Tibial nerve (tissue), 4 donors: Measurements from ENCODE around the gene ZCCHC24. TPM values are rescaled to one million over a fixed set of nuclear protein-coding genes. Genes with fewer than 3 reads are reported as not detected.

ENCODE experiments used
- DNase-seq, 2 donors: peaks; one replicate each; pipeline ENCODE4 v3.0.0-alpha.2; 2019; ENCODE audit warnings: low spot score in 2 of 2
- H3K27ac ChIP-seq, 4 donors: fragments of 200-600 bp; sonication (generic) in 3 of 4; one replicate each; pipeline ENCODE4 v1.5.1; 2017 to 2019; ENCODE audit warnings: mild to moderate bottlenecking in 1 of 4
- H3K27me3 ChIP-seq, 2 donors: fragments of 200-600 bp; sonication (generic) in 1 of 2; one replicate each; pipeline versions ENCODE4 v1.5.1 to v1.6.0; 2017 to 2019
- H3K36me3 ChIP-seq, 3 donors: fragments of 200-600 bp; sonication (generic); one replicate each; pipeline ENCODE4 v1.5.1; 2018 to 2019
- H3K4me1 ChIP-seq, 4 donors: fragments of 200-600 bp; sonication (generic) in 3 of 4; one replicate each; pipeline ENCODE4 v1.5.1; 2017 to 2019
- H3K4me3 ChIP-seq, 4 donors: fragments of 200-600 bp; sonication (generic) in 3 of 4; one replicate each; pipeline ENCODE4 v1.5.1; 2017 to 2019; ENCODE audit warnings: mild to moderate bottlenecking in 1 of 4, moderate library complexity in 1 of 4
- H3K9me3 ChIP-seq, 4 donors: fragments of 200-600 bp; sonication (generic) in 3 of 4; one replicate each; pipeline ENCODE4 v1.5.1; 2017 to 2019
- CTCF ChIP-seq, 5 experiments: fragments of 200-600 bp in 3 of 5; fragments of 450-650 bp in 2 of 5; sonication (generic) in 3 of 5; IDR thresholded peaks; one replicate each; pipeline ENCODE4 v1.5.1; 2016 to 2019; ENCODE audit warnings: antibody characterized with exemption in 5 of 5, mild to moderate bottlenecking in 3 of 5, moderate library complexity in 2 of 5
- EP300 ChIP-seq, 2 donors: sonication (generic); formaldehyde crosslinking; IDR thresholded peaks; one replicate each; pipeline ENCODE4 v1.6.1; 2017; ENCODE audit warnings: antibody characterized with exemption in 2 of 2, mild to moderate bottlenecking in 1 of 2
- POLR2A ChIP-seq, 2 donors: fragments of 450-650 bp; IDR thresholded peaks; one replicate each; pipeline ENCODE4 v1.6.1; 2017; ENCODE audit warnings: antibody characterized with exemption in 2 of 2, mild to moderate bottlenecking in 2 of 2, moderate library complexity in 2 of 2
- WGBS, 2 donors: methylation state at CpG; one replicate each; pipeline ENCODE4 v1.1.5; 2018; 5-methylcytosine and 5-hydroxymethylcytosine counted together
- total RNA-seq, 4 donors: library from RNA; depleted of rRNA; stranded (reverse); fragments of >200 nt; gene quantifications; one replicate each; pipeline ENCODE4 v1.1.0, GENCODE V29; 2016

Gene ZCCHC24
- total RNA-seq, 4 donors from 2014 or later: 122 to 165 (median 138) TPM

- H3K27ac ChIP-seq: peak overlapping the region in 3 of 4 donors; percentile 78 to 90 (median 89)
- no peaks in the 10 kb centered on the region for H3K27me3 ChIP-seq
- no peak for DNase-seq
- TF ChIP-seq POLR2A (IDR thresholded peaks at IDR 0.05): no peak
- TF ChIP-seq EP300 (IDR thresholded peaks at IDR 0.05): no peak
- no peak for TF ChIP-seq CTCF (IDR thresholded peaks at IDR 0.05)
- H3K9me3 ChIP-seq: no peaks in the 10 kb centered on the region
- H3K4me1 ChIP-seq: peaks cover 0 to 26% (median 10%) of the 10 kb centered on the region in 4 donors
- peaks cover 0 to 47% (median 20%) of the 10 kb centered on the region in 3 donors for H3K36me3 ChIP-seq
- 65 to 66% methylated on average over 3 of the region's 3 CpGs for WGBS, 2 donors
- peak overlapping the region; percentile 64 to 97 (median 86) for H3K4me3 ChIP-seq
These were observed 96.8 kb downstream of the ZCCHC24 start for GRCh38 chr10:79348640-79348988.

GRCh38 chr10:79347894-79348639 lies 97.4 kb downstream of the ZCCHC24 start:
- Histone ChIP-seq H3K4me3 (peak overlapping the region; percentile 64 to 97 (median 86)), H3K9me3 (no peaks in the 10 kb centered on the region), H3K27ac (peak overlapping the region; percentile 78 to 90 (median 86)), H3K4me1 (peaks cover 0 to 26% (median 10%) of the 10 kb centered on the region in 4 donors), H3K36me3 (peaks cover 0 to 42% (median 18%) of the 10 kb centered on the region in 3 donors), H3K27me3 (no peaks in the 10 kb centered on the region)
- TF ChIP-seq POLR2A (IDR thresholded peaks at IDR 0.05): no peak
- TF ChIP-seq EP300 (IDR thresholded peaks at IDR 0.05): no peak
- no peak for TF ChIP-seq CTCF (IDR thresholded peaks at IDR 0.05)
- 10 to 18% methylated on average over 15 to 21 of the region's 34 CpGs for WGBS, 2 donors
- DNase-seq: peak; percentile 58 to 59

GRCh38 chr10:79347226-79347893 lies 98.1 kb downstream of the ZCCHC24 start, which contains the start of gene PPIF:
TSS of gene PPIF (plus strand) at chr10:79347469. CDS start at chr10:79347549, 80 bp downstream.
- Histone ChIP-seq H3K27ac (peak within 1 kb of the TSS; percentile 78 to 90 (median 86)), H3K27me3 (no peaks in the 10 kb centered on the region), H3K4me1 (peaks cover 0 to 26% (median 10%) of the 10 kb centered on the region in 4 donors), H3K4me3 (peak within 1 kb of the TSS; percentile 64 to 97 (median 86)), H3K36me3 (peaks cover 0 to 35% (median 17%) of the 10 kb centered on the region in 3 donors), H3K9me3 (no peaks in the 10 kb centered on the region)
- WGBS, 2 donors: 0 to 1% methylated on average over 51 to 65 of the region's 77 CpGs
- peak; percentile 97 to 100 (median 99) for TF ChIP-seq CTCF (IDR thresholded peaks at IDR 0.05)
- peak; percentile 80 to 87 for TF ChIP-seq POLR2A (IDR thresholded peaks at IDR 0.05)
- TF ChIP-seq EP300 (IDR thresholded peaks at IDR 0.05): peak in 1 of 2 donors; percentile 84
- peak; percentile 89 to 90 for DNase-seq

- peaks cover 0 to 27% (median 11%) of the 10 kb centered on the region in 3 donors for H3K36me3 ChIP-seq
- 47 to 59% methylated on average over 9 to 12 of the region's 12 CpGs for WGBS, 2 donors
- H3K27ac ChIP-seq: peak overlapping the region in 1 of 4 donors; percentile 90
- no peaks in the 10 kb centered on the region for H3K9me3 ChIP-seq
- TF ChIP-seq CTCF (IDR thresholded peaks at IDR 0.05) (no peak), POLR2A (IDR thresholded peaks at IDR 0.05) (no peak), EP300 (IDR thresholded peaks at IDR 0.05) (no peak)
- no peaks in the 10 kb centered on the region for H3K27me3 ChIP-seq
- H3K4me3 ChIP-seq: no peak overlapping the region
- peaks cover 0 to 28% (median 10%) of the 10 kb centered on the region in 4 donors for H3K4me1 ChIP-seq
- no peak for DNase-seq
These were observed 98.8 kb downstream of the ZCCHC24 start for GRCh38 chr10:79346388-79347225.
